ENCODE data around the gene FUT8.
"Not testable (repeated sequence)": the region's sequence is repeated elsewhere in the genome, so short reads cannot be mapped to it uniquely, and the experiment has no call there.

The FUT8 gene

GRCh38 chr14:65689070-65689469 is 276.5 kb downstream of the FUT8 start:
- Mint-ChIP-seq H3K9me3 (peaks cover 15% of the 10 kb centered on the region), H3K27ac (no peak overlapping the region), H3K27me3 (ENCODE audit: low read depth) (no peaks in the 10 kb centered on the region), H3K36me3 (ENCODE audit: low read depth) (peaks cover 49% of the 10 kb centered on the region), H3K4me1 (ENCODE audit: low read depth) (no peaks in the 10 kb centered on the region), H3K4me3 (no peak overlapping the region)
- DNase-seq (ENCODE audit: low spot score): no peak

GRCh38 chr14:65692566-65692965 is 280.0 kb downstream of the FUT8 start:
- H3K36me3 Mint-ChIP-seq (ENCODE audit: low read depth): peaks cover 51% of the 10 kb centered on the region
- not testable (repeated sequence) for H3K4me1 Mint-ChIP-seq (ENCODE audit: low read depth); H3K4me3 Mint-ChIP-seq; H3K27me3 Mint-ChIP-seq (ENCODE audit: low read depth); DNase-seq (ENCODE audit: low spot score); H3K27ac Mint-ChIP-seq
- peaks cover 15% of the 10 kb centered on the region for H3K9me3 Mint-ChIP-seq

- H3K4me3 Mint-ChIP-seq: no peak overlapping the region
- H3K9me3 Mint-ChIP-seq: peaks cover 4% of the 10 kb centered on the region
- no peaks in the 10 kb centered on the region for H3K27me3 Mint-ChIP-seq (ENCODE audit: low read depth)
- peaks cover 6% of the 10 kb centered on the region for H3K4me1 Mint-ChIP-seq (ENCODE audit: low read depth)
- DNase-seq (ENCODE audit: low spot score): no peak
- H3K27ac Mint-ChIP-seq: no peak overlapping the region
- H3K36me3 Mint-ChIP-seq (ENCODE audit: low read depth): peaks cover 28% of the 10 kb centered on the region
These were observed 284.3 kb downstream of the FUT8 start for GRCh38 chr14:65696801-65697200.

GRCh38 chr14:65703521-65703920 is 291.0 kb downstream of the FUT8 start:
- Mint-ChIP-seq H3K27ac (no peak overlapping the region), H3K27me3 (ENCODE audit: low read depth) (no peaks in the 10 kb centered on the region), H3K4me3 (no peak overlapping the region), H3K36me3 (ENCODE audit: low read depth) (peaks cover 27% of the 10 kb centered on the region), H3K4me1 (ENCODE audit: low read depth) (peaks cover 9% of the 10 kb centered on the region), H3K9me3 (peaks cover 23% of the 10 kb centered on the region)
- no peak for DNase-seq (ENCODE audit: low spot score)

- H3K36me3 Mint-ChIP-seq (ENCODE audit: low read depth): peaks cover 29% of the 10 kb centered on the region
- no peak overlapping the region for H3K4me3 Mint-ChIP-seq
- H3K27me3 Mint-ChIP-seq (ENCODE audit: low read depth): no peaks in the 10 kb centered on the region
- peaks cover 9% of the 10 kb centered on the region for H3K4me1 Mint-ChIP-seq (ENCODE audit: low read depth)
- H3K9me3 Mint-ChIP-seq: peaks cover 26% of the 10 kb centered on the region
- H3K27ac Mint-ChIP-seq: no peak overlapping the region
- DNase-seq (ENCODE audit: low spot score): no peak
These were observed 291.5 kb downstream of the FUT8 start for GRCh38 chr14:65703996-65704395.

- H3K27me3 Mint-ChIP-seq (ENCODE audit: low read depth): no peaks in the 10 kb centered on the region
- peaks cover 26% of the 10 kb centered on the region for H3K9me3 Mint-ChIP-seq
- H3K4me1 Mint-ChIP-seq (ENCODE audit: low read depth): peaks cover 4% of the 10 kb centered on the region
- no peak overlapping the region for H3K4me3 Mint-ChIP-seq
- H3K36me3 Mint-ChIP-seq (ENCODE audit: low read depth): peaks cover 32% of the 10 kb centered on the region
- no peak for DNase-seq (ENCODE audit: low spot score)
- H3K27ac Mint-ChIP-seq: peak overlapping the region; percentile 65
These were observed 291.9 kb downstream of the FUT8 start for GRCh38 chr14:65704437-65704836.

GRCh38 chr14:65704850-65705249 is 292.3 kb downstream of the FUT8 start:
- Mint-ChIP-seq H3K9me3 (peaks cover 26% of the 10 kb centered on the region), H3K4me3 (no peak overlapping the region), H3K27ac (peak overlapping the region; percentile 65), H3K36me3 (ENCODE audit: low read depth) (peaks cover 30% of the 10 kb centered on the region), H3K27me3 (ENCODE audit: low read depth) (no peaks in the 10 kb centered on the region), H3K4me1 (ENCODE audit: low read depth) (peaks cover 3% of the 10 kb centered on the region)
- peak; percentile 68 for DNase-seq (ENCODE audit: low spot score)

- DNase-seq (ENCODE audit: low spot score): no peak
- peaks cover 40% of the 10 kb centered on the region for H3K9me3 Mint-ChIP-seq
These were observed 297.0 kb downstream of the FUT8 start for GRCh38 chr14:65709576-65709975.

GRCh38 chr14:65716813-65717212 is 304.3 kb downstream of the FUT8 start:
- not testable (repeated sequence) for H3K27ac Mint-ChIP-seq; H3K27me3 Mint-ChIP-seq (ENCODE audit: low read depth); DNase-seq (ENCODE audit: low spot score); H3K4me3 Mint-ChIP-seq
- Mint-ChIP-seq H3K36me3 (ENCODE audit: low read depth) (peaks cover 73% of the 10 kb centered on the region), H3K4me1 (ENCODE audit: low read depth) (peaks cover 13% of the 10 kb centered on the region), H3K9me3 (peaks cover 55% of the 10 kb centered on the region)

More at GRCh38 chr14:65709576-65709975, 297.0 kb downstream of the FUT8 start:
- Mint-ChIP-seq H3K36me3 (ENCODE audit: low read depth) (peaks cover 41% of the 10 kb centered on the region), H3K27ac (no peak overlapping the region), H3K27me3 (ENCODE audit: low read depth) (no peaks in the 10 kb centered on the region), H3K4me1 (ENCODE audit: low read depth) (peaks cover 12% of the 10 kb centered on the region), H3K4me3 (no peak overlapping the region)

GRCh38 chr14:65717384-65717915 is 304.9 kb downstream of the FUT8 start:
- peaks cover 78% of the 10 kb centered on the region for H3K36me3 Mint-ChIP-seq (ENCODE audit: low read depth)
- not testable (repeated sequence) for H3K4me3 Mint-ChIP-seq; DNase-seq (ENCODE audit: low spot score); H3K27me3 Mint-ChIP-seq (ENCODE audit: low read depth); H3K27ac Mint-ChIP-seq
- H3K9me3 Mint-ChIP-seq: peaks cover 55% of the 10 kb centered on the region
- H3K4me1 Mint-ChIP-seq (ENCODE audit: low read depth): peaks cover 18% of the 10 kb centered on the region

GRCh38 chr14:65718629-65719028 is 306.1 kb downstream of the FUT8 start:
- H3K4me1 Mint-ChIP-seq (ENCODE audit: low read depth): peaks cover 28% of the 10 kb centered on the region
- no peak overlapping the region for H3K4me3 Mint-ChIP-seq
- no peaks in the 10 kb centered on the region for H3K27me3 Mint-ChIP-seq (ENCODE audit: low read depth)
- H3K36me3 Mint-ChIP-seq (ENCODE audit: low read depth): peaks cover 78% of the 10 kb centered on the region
- DNase-seq (ENCODE audit: low spot score): no peak
- H3K27ac Mint-ChIP-seq: no peak overlapping the region
- peaks cover 50% of the 10 kb centered on the region for H3K9me3 Mint-ChIP-seq

- no peak for DNase-seq (ENCODE audit: low spot score)
- Mint-ChIP-seq H3K27ac (no peak overlapping the region), H3K36me3 (ENCODE audit: low read depth) (peaks cover 80% of the 10 kb centered on the region), H3K4me3 (no peak overlapping the region), H3K4me1 (ENCODE audit: low read depth) (peaks cover 32% of the 10 kb centered on the region), H3K27me3 (ENCODE audit: low read depth) (no peaks in the 10 kb centered on the region), H3K9me3 (peaks cover 35% of the 10 kb centered on the region)
These were observed 307.6 kb downstream of the FUT8 start for GRCh38 chr14:65720171-65720570.

GRCh38 chr14:65720743-65721142 is 308.2 kb downstream of the FUT8 start:
- H3K4me3 Mint-ChIP-seq: no peak overlapping the region
- no peak overlapping the region for H3K27ac Mint-ChIP-seq
- DNase-seq (ENCODE audit: low spot score): no peak
- H3K36me3 Mint-ChIP-seq (ENCODE audit: low read depth): peaks cover 80% of the 10 kb centered on the region
- peaks cover 30% of the 10 kb centered on the region for H3K4me1 Mint-ChIP-seq (ENCODE audit: low read depth)
- peaks cover 30% of the 10 kb centered on the region for H3K9me3 Mint-ChIP-seq
- no peaks in the 10 kb centered on the region for H3K27me3 Mint-ChIP-seq (ENCODE audit: low read depth)

GRCh38 chr14:65723348-65723747 is 310.8 kb downstream of the FUT8 start:
- no peak for DNase-seq (ENCODE audit: low spot score)
- peak overlapping the region; percentile 72 for H3K4me3 Mint-ChIP-seq
- H3K27ac Mint-ChIP-seq: peak overlapping the region; percentile 84
- peaks cover 87% of the 10 kb centered on the region for H3K36me3 Mint-ChIP-seq (ENCODE audit: low read depth)
- peaks cover 35% of the 10 kb centered on the region for H3K9me3 Mint-ChIP-seq
- peaks cover 29% of the 10 kb centered on the region for H3K4me1 Mint-ChIP-seq (ENCODE audit: low read depth)
- no peaks in the 10 kb centered on the region for H3K27me3 Mint-ChIP-seq (ENCODE audit: low read depth)

- peaks cover 13% of the 10 kb centered on the region for H3K9me3 Mint-ChIP-seq
- H3K27me3 Mint-ChIP-seq (ENCODE audit: low read depth): no peaks in the 10 kb centered on the region
- H3K4me1 Mint-ChIP-seq (ENCODE audit: low read depth): peaks cover 16% of the 10 kb centered on the region
- no peak for DNase-seq (ENCODE audit: low spot score)
- no peak overlapping the region for H3K27ac Mint-ChIP-seq
- peaks cover 69% of the 10 kb centered on the region for H3K36me3 Mint-ChIP-seq (ENCODE audit: low read depth)
- H3K4me3 Mint-ChIP-seq: no peak overlapping the region
These were observed 316.1 kb downstream of the FUT8 start for GRCh38 chr14:65728604-65729003.

Measured in T-helper 2 cell treated with Interferon-gamma antibody and Interleukin-4, amounts not matched to agents 5 μg/mL and 100 μg/mL, for 36 hours (primary cell).